Measurements from ENCODE around the gene KCNQ1. TPM values are rescaled to one million over a fixed set of nuclear protein-coding genes. Genes with fewer than 3 reads are reported as not detected.

KCNQ1 gene
- total RNA-seq, 1 experiment from 2014 or later: 2.3 TPM

- Histone ChIP-seq H3K4ac (ENCODE audit: low read depth, low read length) (no peak overlapping the region), H2AFZ (ENCODE audit: low read length) (no peak overlapping the region), H2BK5ac (ENCODE audit: insufficient read length, low read length) (no peak overlapping the region), H4K8ac (replicated peaks; ENCODE audit: insufficient read length, low read depth, low read length) (no peak overlapping the region), H2BK12ac (ENCODE audit: insufficient read length, low read depth, low read length) (no peak overlapping the region), H2BK120ac (ENCODE audit: low read depth, low read length, poor library complexity, severe bottlenecking) (no peak overlapping the region), H4K91ac (ENCODE audit: insufficient read length, low read depth, low read length) (no peak overlapping the region), H3K23me2 (ENCODE audit: insufficient read length, low read depth, low read length, poor library complexity, severe bottlenecking) (no peaks in the 10 kb centered on the region), H4K20me1 (ENCODE audit: control insufficient read depth, insufficient read depth, insufficient read length) (no peaks in the 10 kb centered on the region), H4K5ac (ENCODE audit: insufficient read length, low read depth, low read length) (no peak overlapping the region), H2AK5ac (ENCODE audit: insufficient read length, low read length) (no peak overlapping the region), H3K9me3 (ENCODE audit: control insufficient read depth, low read depth, low read length) (no peaks in the 10 kb centered on the region), H3K79me2 (ENCODE audit: insufficient read depth, low read length) (no peaks in the 10 kb centered on the region), H3K23ac (ENCODE audit: insufficient read length, low read depth, low read length) (no peak overlapping the region), H3T11ph (ENCODE audit: low read length) (no peak overlapping the region), H3K27ac (ENCODE audit: insufficient read length, low read depth, low read length) (no peak overlapping the region), H3K18ac (ENCODE audit: insufficient read length, low read depth, low read length) (no peak overlapping the region), H3K4me1 (ENCODE audit: insufficient read depth, low read length) (no peaks in the 10 kb centered on the region), H3K14ac (ENCODE audit: insufficient read depth, low read length) (no peak overlapping the region), H3K56ac (ENCODE audit: insufficient read length, low read depth, low read length) (no peak overlapping the region), H2BK20ac (ENCODE audit: low read depth, low read length, poor library complexity, severe bottlenecking) (no peak overlapping the region), H3K27me3 (ENCODE audit: insufficient read depth, low read length) (peaks cover 9% of the 10 kb centered on the region; the same call in 1 of the 2 replicates), H2BK15ac (ENCODE audit: low read depth, low read length) (no peak overlapping the region), H3K79me1 (ENCODE audit: insufficient read depth, low read depth, low read length, poor library complexity, severe bottlenecking) (no peaks in the 10 kb centered on the region), H3K9ac (ENCODE audit: extremely low read depth, insufficient read length, low read length) (no peak overlapping the region), H3K4me2 (ENCODE audit: insufficient read depth, insufficient read length, low read length) (no peak overlapping the region)
- TF ChIP-seq CTCF (conservative IDR thresholded peaks at IDR 0.05): no peak
- peaks cover 14 to 24% of the 10 kb centered on the region in 2 experiments; a peak in 4 of 5 replicates for H3K9me3 Mint-ChIP-seq
- peaks cover 0 to 6% of the 10 kb centered on the region in 2 experiments; a peak in 1 of 4 replicates for H3K4me1 Mint-ChIP-seq
- H3K27ac Mint-ChIP-seq: no peak overlapping the region
- WGBS (ENCODE audit: extremely low coverage, insufficient read length, low lambda C conversion rate): no CpG with 5 or more reads among the region's 8 CpGs
- H3K36me3 Mint-ChIP-seq (ENCODE audit: insufficient read depth in 1 of 3, low read depth in 3 of 3): peaks cover 0 to 5% (median 0%) of the 10 kb centered on the region in 3 experiments; a peak in 1 of 7 replicates
- H3K27me3 Mint-ChIP-seq (ENCODE audit: low read depth): peaks cover 91% of the 10 kb centered on the region
- no peak overlapping the region for H3K4me3 Mint-ChIP-seq
- no peak for DNase-seq
Measured at GRCh38 chr11:2755071-2755470, 310.3 kb downstream of the KCNQ1 start.

Measured in H9 (cell line).